Prostate gland (tissue), 2 donors: Measurements from ENCODE around the gene REEP2.

ENCODE experiments used
- POLR2A ChIP-seq: fragments of 450-650 bp; IDR thresholded peaks from one replicate; pipeline ENCODE4 v1.6.1; 2016; ENCODE audit warnings: antibody characterized with exemption, mild to moderate bottlenecking
- POLR2AphosphoS5 ChIP-seq: sonication (generic); formaldehyde crosslinking; IDR thresholded peaks from one replicate; pipeline ENCODE4 v1.6.1; 2017; ENCODE audit warnings: antibody characterized with exemption
- TF ChIP-seq, protein P1 (sequence below), 4 experiments: fragments of 200-600 bp in 2 of 4; fragments of 450-650 bp in 2 of 4; sonication (generic) in 2 of 4; IDR thresholded peaks; 1 replicate in 3 of 4; 2 replicates in 1 of 4; pipeline ENCODE4 v1.5.1; 2016 to 2019; ENCODE audit warnings: antibody characterized with exemption in 4 of 4, mild to moderate bottlenecking in 2 of 4, moderate library complexity in 2 of 4

DNA sequence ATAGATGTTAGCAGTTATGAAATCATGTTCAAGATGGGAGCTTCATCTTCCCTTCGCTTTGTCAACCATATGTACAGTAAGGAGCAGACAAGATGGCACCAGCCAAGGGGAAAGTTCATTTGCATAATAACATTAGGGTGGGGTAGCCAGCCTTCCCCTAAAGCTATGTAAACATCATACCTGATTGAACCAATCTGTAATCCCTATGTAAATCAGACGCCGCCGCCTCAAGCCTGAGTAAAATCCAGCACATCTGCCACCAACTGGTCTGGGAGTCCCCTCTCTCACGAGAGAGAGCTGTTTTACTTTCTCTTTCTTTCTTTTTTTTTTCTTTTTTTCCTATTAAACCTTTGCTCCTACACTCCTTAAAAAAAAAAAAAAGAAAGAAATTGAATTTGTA is 30.8 kb upstream of the REEP2 start:
- TF ChIP-seq, protein P1, sequence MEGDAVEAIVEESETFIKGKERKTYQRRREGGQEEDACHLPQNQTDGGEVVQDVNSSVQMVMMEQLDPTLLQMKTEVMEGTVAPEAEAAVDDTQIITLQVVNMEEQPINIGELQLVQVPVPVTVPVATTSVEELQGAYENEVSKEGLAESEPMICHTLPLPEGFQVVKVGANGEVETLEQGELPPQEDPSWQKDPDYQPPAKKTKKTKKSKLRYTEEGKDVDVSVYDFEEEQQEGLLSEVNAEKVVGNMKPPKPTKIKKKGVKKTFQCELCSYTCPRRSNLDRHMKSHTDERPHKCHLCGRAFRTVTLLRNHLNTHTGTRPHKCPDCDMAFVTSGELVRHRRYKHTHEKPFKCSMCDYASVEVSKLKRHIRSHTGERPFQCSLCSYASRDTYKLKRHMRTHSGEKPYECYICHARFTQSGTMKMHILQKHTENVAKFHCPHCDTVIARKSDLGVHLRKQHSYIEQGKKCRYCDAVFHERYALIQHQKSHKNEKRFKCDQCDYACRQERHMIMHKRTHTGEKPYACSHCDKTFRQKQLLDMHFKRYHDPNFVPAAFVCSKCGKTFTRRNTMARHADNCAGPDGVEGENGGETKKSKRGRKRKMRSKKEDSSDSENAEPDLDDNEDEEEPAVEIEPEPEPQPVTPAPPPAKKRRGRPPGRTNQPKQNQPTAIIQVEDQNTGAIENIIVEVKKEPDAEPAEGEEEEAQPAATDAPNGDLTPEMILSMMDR (IDR thresholded peaks at IDR 0.05), result no peak
- no peak for TF ChIP-seq POLR2AphosphoS5
- TF ChIP-seq POLR2A, result no peak
